Stimulated activated CD4-positive, alpha-beta T cell treated with anti-CD3 and anti-CD28 coated beads, TNF-alpha, amount 100 ng/mL, for 24 hours (primary cell): ENCODE results near the gene GLRX3.
A peak's percentile ranks its signal among the peaks of the same experiment; 100 is the strongest.
"Not testable (repeated sequence)": the region's sequence is repeated elsewhere in the genome, so short reads cannot be mapped to it uniquely, and the experiment has no call there.

Experiments
- DNase-seq, 3 experiments: peaks; one replicate each; pipeline ENCODE4 v3.0.0-alpha.2; 2020; ENCODE audit warnings: low read depth in 3 of 3

GLRX3 gene

DNA sequence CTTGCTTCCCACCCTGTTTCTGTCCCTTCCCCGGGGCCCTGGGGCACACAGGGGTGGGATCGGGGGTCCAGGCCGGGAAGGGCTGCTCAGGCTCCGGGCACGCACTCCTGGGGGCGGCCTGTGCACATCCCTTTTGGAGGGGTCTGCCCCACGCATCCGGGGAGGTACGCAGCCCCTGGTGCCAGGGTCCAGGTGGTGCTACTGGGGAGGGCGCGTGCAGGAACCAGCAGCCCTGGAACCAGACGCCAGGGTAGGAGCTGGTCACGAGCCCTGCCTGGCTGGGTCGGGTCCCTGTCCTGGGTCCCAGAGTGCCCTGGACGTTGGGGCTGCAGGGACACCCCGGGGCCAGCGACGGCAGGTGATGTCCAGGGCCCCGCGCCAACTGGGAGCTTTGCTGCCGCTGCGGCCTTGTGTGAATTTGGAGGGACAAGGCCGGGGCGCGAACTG is 53.4 kb downstream of the GLRX3 start:
- no peak for DNase-seq

DNA sequence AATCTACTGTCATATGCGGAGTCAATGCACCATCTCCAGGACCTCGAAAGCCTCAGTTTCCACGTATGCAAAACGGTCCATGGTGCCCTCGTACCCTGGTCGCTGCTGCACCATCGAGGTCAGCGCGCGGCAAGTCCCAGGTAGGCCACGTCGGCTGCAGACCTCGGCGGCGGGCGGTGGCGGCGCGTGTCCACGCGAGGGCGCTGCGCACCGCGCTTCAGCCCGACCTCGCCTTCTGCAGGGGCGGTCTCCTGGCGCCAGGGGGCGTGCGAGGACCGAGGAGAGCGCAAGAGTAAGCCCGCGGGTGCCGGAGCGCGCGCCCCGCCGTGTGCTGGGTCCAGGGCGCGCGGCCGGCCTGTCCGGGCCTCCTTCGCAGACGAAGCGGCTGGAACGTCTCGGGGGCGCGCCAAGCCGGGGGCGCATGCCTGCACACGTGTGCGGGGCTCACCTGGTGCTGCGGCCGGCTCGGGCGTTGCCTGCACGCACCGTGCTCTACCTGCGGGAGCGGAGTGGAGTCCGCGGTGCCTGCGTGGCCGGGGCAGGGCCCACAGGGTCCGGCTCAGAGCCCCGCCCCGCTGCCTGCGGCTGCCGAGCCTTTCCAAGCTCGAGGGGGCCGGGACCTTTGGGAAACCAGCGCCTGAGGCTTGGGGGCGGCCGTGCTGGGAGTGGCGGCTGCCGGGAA is 54.0 kb downstream of the GLRX3 start:
- DNase-seq: peak; percentile 69 to 83 (median 83)

- no peak for DNase-seq
Measured at GRCh38 chr10:130190737-130191115, 54.5 kb downstream of the GLRX3 start.

GRCh38 chr10:130191380-130191779 is 55.2 kb downstream of the GLRX3 start:
- no peak for DNase-seq

DNA sequence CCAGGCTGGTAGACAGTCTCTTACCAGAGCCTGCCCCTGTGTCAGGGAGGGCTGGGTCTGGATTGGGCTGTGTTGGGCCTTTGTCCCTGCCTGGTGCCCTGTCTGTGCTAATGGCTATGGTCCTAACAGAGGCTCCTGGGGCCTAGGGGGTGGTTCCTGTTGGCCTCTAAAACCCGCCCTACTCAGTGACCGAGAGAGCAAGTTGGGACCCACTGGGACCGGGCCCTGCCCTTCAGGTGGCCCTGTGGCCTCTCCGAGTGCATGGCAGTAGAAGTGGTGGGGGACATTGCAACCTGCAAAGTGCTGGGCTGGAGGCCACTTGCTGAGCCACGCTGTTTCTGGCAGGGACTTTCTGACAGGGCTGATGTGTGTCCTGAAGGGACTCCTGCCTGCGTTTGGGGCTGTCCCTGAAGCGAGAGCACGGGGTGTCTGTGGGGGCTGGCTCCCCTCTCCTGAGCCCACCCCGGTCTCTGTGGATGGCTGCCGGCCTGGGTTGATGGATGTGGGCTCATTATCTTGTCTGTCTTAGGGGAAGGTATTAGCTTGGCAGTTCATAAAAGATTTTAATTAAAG is 56.2 kb downstream of the GLRX3 start:
- no peak for DNase-seq

DNA sequence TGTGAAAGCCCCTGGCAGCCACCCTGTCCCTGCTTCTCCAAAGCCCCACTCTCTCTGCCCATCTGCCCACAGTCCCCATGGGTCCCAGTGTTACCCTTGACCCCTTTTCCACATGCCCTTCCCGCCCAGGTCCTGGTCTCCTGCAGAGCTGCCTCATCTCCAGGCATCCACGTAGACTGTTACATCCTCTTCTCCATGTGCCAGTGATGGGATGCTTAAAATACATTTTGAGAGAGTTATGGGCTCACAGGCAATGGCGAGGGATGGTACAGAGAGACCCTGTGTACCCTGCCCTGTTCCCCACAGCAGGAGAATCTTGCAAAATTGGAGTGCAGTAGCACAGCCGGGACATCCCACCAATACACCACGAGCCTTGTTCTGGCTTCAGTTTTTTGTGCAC is 56.8 kb downstream of the GLRX3 start:
- no peak for DNase-seq

DNA sequence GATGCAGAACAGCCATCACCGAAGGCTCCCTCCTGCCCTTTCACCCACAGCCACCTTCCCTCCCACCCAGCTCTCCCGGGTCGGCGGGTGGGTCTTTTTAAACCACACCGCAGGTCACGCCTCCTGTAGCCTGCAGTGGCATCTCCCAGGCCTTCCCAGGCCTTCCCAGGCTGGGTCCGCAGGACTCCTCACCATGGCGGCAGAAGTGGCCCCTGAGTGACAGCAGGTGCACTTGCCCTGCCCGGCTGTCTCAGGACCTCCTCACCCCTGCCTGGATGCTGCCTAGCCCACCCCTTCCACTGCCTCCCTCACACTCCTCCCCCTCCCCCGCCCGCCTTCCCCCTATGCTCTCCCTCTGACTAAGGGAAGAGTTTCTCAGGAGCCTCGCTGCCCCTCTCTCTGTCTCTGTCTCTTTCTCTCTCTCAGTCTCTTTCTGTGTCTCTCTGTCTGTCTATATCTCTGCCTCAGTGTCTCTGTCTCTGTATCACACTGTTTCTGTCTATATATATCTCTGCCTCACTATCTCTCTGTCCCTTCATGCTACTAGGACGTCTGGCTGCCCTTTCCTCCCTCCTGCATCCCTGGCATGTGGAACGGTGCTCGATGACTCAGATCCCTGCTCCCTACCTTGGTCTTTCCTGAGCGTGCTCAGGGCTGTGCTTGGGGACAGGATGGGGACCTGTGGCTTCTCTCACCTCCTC is 57.5 kb downstream of the GLRX3 start:
- no peak for DNase-seq

DNA sequence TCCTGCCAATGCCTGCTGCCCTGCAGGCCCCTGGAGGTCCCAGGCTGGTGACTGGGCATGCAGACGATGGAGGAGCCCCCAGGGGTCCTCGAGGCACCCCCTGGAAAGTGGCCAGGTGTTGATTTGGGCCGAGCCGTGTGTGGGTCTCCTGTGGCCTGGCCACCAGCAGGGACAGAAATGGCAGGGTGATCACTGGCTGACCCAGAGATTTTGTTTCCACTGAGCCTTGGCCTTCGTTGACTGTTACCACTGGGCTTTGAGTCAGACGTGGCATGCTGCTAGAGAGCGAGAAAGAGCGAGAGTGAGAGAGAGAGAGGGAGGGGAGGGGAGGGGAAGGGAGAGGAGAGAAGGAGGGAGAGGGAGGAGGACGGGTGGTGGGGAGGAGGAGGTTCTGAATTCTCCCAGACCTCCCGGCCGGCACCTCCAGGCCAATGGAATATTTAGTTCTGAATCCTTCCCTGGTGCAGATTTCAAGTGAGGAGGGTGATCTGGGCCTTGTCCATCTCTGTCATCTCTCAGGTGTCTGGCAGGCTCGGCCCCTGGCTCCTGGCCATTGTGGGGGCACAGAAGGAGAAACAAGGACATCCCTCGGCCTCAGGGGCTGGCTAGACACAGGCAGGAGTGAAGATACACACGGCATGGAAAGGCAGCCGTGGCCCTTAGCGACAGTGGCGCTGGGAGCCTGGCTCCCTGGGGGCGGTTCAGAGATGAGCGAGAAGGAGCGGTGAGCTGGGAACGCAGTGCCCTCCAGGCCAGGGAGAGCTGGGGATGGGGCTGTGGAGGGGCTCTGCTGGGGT is 58.2 kb downstream of the GLRX3 start:
- no peak for DNase-seq

DNA sequence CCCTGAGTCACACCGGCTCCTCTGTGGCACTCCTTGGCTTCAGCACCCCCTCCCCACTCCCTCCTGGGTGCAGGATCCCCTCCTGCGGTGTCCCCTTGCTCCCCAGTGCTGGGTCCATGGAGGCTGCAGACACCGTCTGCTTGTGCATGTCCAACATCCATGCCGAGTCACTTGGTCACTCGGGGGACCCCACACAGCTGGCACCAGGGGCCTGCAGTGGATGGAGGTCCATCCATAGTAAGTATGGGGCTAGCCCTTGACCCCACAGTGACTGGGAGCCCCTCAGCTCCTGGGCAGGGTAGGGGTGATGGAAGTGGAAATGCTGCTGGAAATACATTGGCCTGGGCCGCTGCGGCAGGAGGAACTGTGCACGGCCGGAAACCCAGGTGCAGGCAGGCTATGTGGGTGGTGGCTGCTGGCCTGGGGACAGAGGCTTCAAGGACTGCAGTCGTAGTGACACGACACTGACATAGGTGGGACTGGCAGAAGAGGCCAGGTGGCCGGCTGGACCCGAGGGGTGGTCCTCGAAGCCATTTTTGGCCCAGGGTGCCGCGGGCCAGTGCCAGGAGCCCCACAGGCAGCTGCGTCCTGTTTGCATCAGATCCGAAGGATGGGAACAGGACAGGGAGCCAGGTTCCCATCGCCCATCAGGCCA is 58.9 kb downstream of the GLRX3 start:
- DNase-seq: no peak

- no peak for DNase-seq
Measured at GRCh38 chr10:130195746-130196294, 59.6 kb downstream of the GLRX3 start.

DNA sequence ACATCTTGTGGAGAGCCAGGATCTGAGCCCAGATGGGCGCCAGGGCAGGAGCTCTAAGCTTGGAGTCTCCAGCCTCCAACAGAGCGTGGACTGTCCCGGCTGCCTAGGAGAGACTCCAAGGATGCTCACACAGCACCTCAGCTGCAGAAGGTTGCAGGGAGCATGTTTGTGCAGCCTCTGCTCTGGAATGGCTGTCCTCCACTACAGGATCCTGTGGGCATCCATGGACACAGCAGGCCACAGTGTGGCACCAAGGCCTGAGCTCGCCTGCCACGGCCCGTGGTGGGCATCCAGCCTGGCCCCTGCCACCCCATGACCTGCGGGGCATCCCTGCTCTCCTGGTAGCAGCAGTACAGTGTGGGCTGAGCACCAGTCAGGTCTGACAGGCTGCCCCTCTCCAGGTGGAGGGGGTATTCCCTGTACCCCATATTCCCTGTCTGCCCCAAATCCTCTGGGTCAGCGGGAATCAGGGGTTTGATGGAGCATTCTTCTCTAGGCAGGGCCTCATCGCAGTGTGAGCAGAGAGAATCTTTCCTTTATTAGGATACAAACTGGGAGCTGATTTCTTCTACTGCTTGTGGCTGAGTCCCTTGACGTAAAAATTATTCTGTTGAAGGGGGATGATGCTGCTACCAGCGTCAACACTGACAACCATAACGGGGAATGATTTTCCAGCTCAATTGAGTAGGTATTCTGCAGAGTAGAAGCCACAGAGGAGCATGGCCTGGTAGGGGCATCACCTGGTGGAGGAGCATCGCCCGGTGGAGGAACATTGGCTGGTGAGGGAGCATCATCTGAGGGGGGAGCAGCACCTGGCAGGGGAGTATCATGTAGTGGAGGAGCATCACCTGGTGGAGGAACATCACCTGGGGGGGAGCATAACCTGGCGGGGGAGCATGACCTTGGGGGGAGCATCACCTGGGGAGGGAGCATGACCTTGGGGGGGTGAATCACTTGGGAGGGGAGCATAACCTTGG is 60.6 kb downstream of the GLRX3 start:
- no peak for DNase-seq

DNA sequence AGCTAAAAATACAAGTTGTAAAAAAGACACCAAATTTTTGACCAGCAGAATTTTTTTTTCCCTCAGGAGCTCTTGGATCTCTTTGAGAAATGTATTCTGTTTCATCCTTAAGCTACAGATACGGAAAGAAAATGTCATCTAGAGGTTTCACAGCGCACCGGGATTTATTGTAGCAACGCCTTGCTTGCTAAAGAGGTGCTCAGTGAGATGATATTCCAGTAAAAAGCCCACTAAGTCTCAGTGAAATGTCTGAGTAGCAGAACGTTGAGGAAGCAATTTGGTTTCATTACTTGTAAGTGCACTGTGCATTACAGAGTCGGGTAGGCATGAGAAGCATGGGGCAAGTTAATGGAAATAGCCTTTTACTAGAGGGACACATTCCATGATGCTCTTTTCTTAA is 62.5 kb downstream of the GLRX3 start:
- no peak for DNase-seq

GRCh38 chr10:130200179-130201042 is 64.2 kb downstream of the GLRX3 start:
- DNase-seq: no peak

GRCh38 chr10:130201043-130201380 is 64.8 kb downstream of the GLRX3 start:
- DNase-seq: no peak

GRCh38 chr10:130202150-130202549 is 66.0 kb downstream of the GLRX3 start:
- not testable (repeated sequence) for DNase-seq

DNA sequence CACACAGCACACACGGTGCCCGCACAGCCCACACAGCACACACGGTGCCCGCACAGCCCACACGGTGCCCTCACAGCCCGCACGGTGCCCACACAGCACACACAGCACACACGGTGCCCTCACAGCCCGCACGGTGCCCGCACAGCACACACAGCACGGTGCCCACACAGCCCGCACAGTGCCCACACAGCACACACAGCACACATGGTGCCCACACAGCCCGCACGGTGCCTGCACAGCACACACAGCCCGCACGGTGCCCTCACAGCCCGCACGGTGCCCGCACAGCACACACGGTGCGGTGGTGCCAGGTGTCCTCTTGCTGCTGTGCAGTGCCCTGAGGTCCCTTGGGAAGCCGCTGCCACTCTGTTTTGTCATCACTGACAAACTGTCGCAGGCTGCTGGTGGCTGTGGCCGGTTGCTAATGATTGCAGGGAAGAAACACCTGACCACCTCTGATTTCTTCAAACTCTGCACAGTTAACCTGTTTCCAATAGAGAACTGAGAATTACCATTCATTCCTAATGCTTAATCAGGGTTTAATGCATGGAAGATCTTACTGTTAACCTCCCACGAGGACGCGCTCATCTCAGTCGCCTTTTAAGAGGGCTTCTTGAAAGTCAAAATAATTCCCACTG is 66.9 kb downstream of the GLRX3 start:
- no peak for DNase-seq

DNA sequence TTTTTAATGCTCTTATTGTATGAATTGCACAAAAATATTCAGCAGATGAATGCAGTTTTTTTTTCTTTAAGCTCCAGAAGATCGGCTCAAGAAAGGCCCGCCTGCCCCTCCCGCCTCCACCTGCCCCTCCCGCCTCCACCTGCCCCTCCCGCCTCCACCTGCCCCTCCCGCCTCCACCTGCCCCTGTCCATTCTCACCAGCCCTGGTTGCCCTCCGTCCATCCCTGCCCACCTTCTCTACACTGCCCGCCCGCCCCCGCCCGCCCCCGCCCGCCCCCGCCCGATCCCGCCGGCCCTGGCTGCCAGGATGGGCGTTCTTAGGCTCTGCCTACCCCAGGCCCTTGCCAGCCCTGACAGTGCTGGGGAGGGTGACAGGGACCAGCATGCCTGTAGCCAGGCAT is 67.4 kb downstream of the GLRX3 start:
- no peak for DNase-seq

- DNase-seq: no peak
Measured at GRCh38 chr10:130206216-130206737, 70.1 kb downstream of the GLRX3 start.

DNA sequence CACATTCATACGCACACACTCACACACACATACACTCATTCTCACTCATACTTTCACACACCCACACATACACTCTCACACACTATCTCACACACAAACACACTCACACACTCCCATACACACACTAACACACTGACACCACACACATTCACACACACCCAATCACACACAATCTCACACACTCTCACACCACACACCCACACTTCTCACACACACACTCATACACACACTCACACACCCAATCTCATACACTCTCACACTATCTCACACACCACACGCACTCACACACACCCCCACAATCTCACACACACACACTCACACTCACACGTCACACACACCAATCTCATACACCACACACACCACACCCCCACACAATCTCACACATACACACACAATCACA is 71.0 kb downstream of the GLRX3 start:
- DNase-seq: no peak
